OCI-LY1 (cell line): ENCODE data around the gene GPR37L1.

Experiments
- EZH2 ChIP-seq: fragments of 200-600 bp; sonication (generic), shearing (Covaris generic); IDR thresholded peaks from 2 replicates; pipeline ENCODE4 v1.8.0; 2017; ENCODE audit warnings: borderline replicate concordance, mixed run types, mild to moderate bottlenecking, antibody characterized with exemption, low read length, moderate library complexity, mixed read lengths
- TF ChIP-seq, protein P1 (sequence below): fragments of 200-600 bp; sonication (generic), shearing (Covaris generic); IDR thresholded peaks from 2 replicates; pipeline ENCODE4 v1.5.1; 2017; ENCODE audit warnings: mild to moderate bottlenecking, antibody characterized with exemption, low read length, moderate library complexity, mixed read lengths

- TF ChIP-seq, protein P1, sequence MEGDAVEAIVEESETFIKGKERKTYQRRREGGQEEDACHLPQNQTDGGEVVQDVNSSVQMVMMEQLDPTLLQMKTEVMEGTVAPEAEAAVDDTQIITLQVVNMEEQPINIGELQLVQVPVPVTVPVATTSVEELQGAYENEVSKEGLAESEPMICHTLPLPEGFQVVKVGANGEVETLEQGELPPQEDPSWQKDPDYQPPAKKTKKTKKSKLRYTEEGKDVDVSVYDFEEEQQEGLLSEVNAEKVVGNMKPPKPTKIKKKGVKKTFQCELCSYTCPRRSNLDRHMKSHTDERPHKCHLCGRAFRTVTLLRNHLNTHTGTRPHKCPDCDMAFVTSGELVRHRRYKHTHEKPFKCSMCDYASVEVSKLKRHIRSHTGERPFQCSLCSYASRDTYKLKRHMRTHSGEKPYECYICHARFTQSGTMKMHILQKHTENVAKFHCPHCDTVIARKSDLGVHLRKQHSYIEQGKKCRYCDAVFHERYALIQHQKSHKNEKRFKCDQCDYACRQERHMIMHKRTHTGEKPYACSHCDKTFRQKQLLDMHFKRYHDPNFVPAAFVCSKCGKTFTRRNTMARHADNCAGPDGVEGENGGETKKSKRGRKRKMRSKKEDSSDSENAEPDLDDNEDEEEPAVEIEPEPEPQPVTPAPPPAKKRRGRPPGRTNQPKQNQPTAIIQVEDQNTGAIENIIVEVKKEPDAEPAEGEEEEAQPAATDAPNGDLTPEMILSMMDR: no peak
- TF ChIP-seq EZH2: no peak
These were observed 21.5 kb upstream of the GPR37L1 start for GRCh38 chr1:202101184-202101583.
